NCI-H69 (cell line): ENCODE measurements around the gene JAML.
A peak's percentile ranks its signal among the peaks of the same experiment; 100 is the strongest.

Experiments used
- DNase-seq: peaks from one replicate; lab custom pipeline; 2025; lab: John Stamatoyannopoulos, UW

The JAML gene

GRCh38 chr11:118167906-118168305 is 56.9 kb downstream of the JAML start:
- DNase-seq = no peak

- no peak for DNase-seq
Measured at GRCh38 chr11:118167253-118167652, 57.6 kb downstream of the JAML start.

- DNase-seq = no peak
Measured at GRCh38 chr11:118166641-118167040, 58.2 kb downstream of the JAML start.

- no peak for DNase-seq
Measured at GRCh38 chr11:118164885-118165284, 59.9 kb downstream of the JAML start.

- DNase-seq = peak; percentile 31
Measured at GRCh38 chr11:118163494-118163893, 61.3 kb downstream of the JAML start.

- no peak for DNase-seq
Measured at GRCh38 chr11:118162846-118163245, 62.0 kb downstream of the JAML start.

GRCh38 chr11:118161786-118162185 is 63.0 kb downstream of the JAML start:
- no peak for DNase-seq

GRCh38 chr11:118157186-118157895 is 67.5 kb downstream of the JAML start:
- DNase-seq = no peak

- peak; percentile 86 for DNase-seq
Measured at GRCh38 chr11:118156531-118157185, 68.2 kb downstream of the JAML start.

- DNase-seq = peak; percentile 81
Measured at GRCh38 chr11:118155776-118156530, 68.9 kb downstream of the JAML start.

- peak; percentile 27 for DNase-seq
Measured at GRCh38 chr11:118154641-118155040, 70.2 kb downstream of the JAML start.

GRCh38 chr11:118153976-118154375 is 70.8 kb downstream of the JAML start:
- DNase-seq = no peak

GRCh38 chr11:118153516-118153915 is 71.3 kb downstream of the JAML start:
- DNase-seq = no peak

GRCh38 chr11:118152552-118153471 is 72.0 kb downstream of the JAML start, which contains the start of gene SCN4B:
SCN4B (minus strand) TSS chr11:118152823; CDS start chr11:118152673, 150 bp downstream.
- DNase-seq = peak; percentile 92

- peak; percentile 42 for DNase-seq
Measured at GRCh38 chr11:118152020-118152551, 72.7 kb downstream of the JAML start.

- DNase-seq = no peak
Measured at GRCh38 chr11:118151431-118151830, 73.4 kb downstream of the JAML start.

- DNase-seq = peak; percentile 51
Measured at GRCh38 chr11:118149493-118149892, 75.3 kb downstream of the JAML start.

GRCh38 chr11:118148856-118149255 is 76.0 kb downstream of the JAML start:
- no peak for DNase-seq

- DNase-seq = no peak
Measured at GRCh38 chr11:118148240-118148639, 76.6 kb downstream of the JAML start.

GRCh38 chr11:118147502-118147901 is 77.3 kb downstream of the JAML start:
- peak; percentile 33 for DNase-seq

GRCh38 chr11:118146554-118146953 is 78.3 kb downstream of the JAML start:
- no peak for DNase-seq
